ENCODE data around the gene ELF4. TPM values are rescaled to one million over a fixed set of nuclear protein-coding genes. Genes with fewer than 3 reads are reported as not detected.
A peak's percentile ranks its signal among the peaks of the same experiment; 100 is the strongest.

ELF4 gene
- polyA plus RNA-seq (2013) = 24.5 TPM

DNA sequence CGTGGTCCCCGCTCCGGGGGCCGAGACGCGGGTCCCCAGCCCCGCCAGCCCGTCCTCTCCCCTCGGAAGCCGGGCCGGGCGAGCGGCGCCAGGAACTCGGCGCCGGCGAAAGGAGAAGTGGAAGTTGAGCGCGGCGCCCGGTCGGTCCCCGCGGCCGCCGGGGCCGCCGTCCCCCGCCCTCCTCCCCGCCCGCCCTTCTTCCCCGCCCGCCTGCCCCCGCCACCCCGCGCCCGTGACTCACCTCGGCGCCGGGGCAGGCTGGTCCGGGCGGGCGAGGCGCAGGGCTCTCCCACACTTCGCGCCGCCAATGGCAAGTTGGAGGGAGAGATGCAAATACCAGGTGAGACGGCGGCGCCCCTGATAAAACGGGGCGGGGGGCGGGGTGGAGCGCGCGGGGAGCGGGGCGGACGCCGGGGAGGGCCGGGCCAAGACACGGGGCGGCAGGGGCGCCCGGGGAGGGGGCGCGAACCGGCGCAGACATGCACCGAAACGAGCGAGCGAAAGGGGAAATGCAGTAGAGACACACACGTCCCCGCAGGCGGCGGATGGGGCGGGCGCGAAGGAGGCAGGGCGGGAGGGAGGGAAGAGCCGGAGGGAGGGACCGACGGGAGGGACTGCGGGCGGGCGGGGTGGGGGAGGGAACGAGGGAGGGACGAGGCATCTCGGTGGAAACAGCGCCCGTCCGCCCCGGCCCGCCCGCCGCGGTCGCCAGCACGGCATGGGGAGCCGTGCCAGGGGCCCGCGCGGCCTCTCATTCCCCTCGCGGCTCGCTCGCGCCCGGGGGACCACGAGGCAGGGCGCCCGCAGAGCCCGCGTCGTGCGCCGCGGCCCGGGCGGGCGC is at the start of gene ELF4:
ELF4 (minus strand) TSS at position 119 of the 841 bp plus-strand sequence. CDS start 29,167 bp downstream, outside the sequence.
- Histone ChIP-seq H3K4me3 (ENCODE audit: control insufficient read depth in 1 of 7, extremely low read depth in 1 of 7, insufficient read depth in 4 of 7, low read depth in 2 of 7, low read length in 6 of 7) (peak within 1 kb of the TSS; percentile 55 to 80 (median 69)), H3K27ac (ENCODE audit: insufficient read depth in 1 of 2, low read depth in 1 of 2, low read length in 2 of 2, poor library complexity in 1 of 2, severe bottlenecking in 2 of 2) (peak within 1 kb of the TSS; percentile 64 to 87), H3K27me3 (replicated peaks in 2 of 5; ENCODE audit: control insufficient read depth in 4 of 5, insufficient read depth in 5 of 5, low read length in 4 of 5) (peaks cover 0 to 2% (median 0%) of the 10 kb centered on the region in 5 experiments), H3K4me1 (ENCODE audit: control extremely low read depth in 1 of 4, control insufficient read depth in 4 of 4, insufficient read depth in 4 of 4, low read length in 3 of 4) (peaks cover 3 to 36% (median 29%) of the 10 kb centered on the region in 4 experiments), H3K9me3 (ENCODE audit: control extremely low read depth in 1 of 5, control insufficient read depth in 4 of 5, insufficient read depth in 2 of 5, low read depth in 1 of 5, low read length in 4 of 5) (peaks cover 0 to 4% (median 0%) of the 10 kb centered on the region in 5 experiments), H3K36me3 (ENCODE audit: control insufficient read depth in 4 of 4, insufficient read depth in 4 of 4, low read length in 3 of 4) (peaks cover 0 to 3% (median 0%) of the 10 kb centered on the region in 4 experiments)
- POLR2A ChIA-PET = interaction anchor here (0.7 to 2.4 kb wide), 5 partner anchors 10 to 60 kb away, joined by 3 to 20 read pairs (median 4); no protein-coding TSS in a partner anchor
- CTCF ChIA-PET = interaction anchor here (0.8 to 4.0 kb wide), 4 partner anchors 13 to 66 kb away, joined by 3 to 26 read pairs (median 4); no protein-coding TSS in a partner anchor
- peak; percentile 68 to 82 (median 76) for DNase-seq
- 44% methylated on average over 73 of the region's 123 CpGs for WGBS (ENCODE audit: insufficient coverage)

DNA sequence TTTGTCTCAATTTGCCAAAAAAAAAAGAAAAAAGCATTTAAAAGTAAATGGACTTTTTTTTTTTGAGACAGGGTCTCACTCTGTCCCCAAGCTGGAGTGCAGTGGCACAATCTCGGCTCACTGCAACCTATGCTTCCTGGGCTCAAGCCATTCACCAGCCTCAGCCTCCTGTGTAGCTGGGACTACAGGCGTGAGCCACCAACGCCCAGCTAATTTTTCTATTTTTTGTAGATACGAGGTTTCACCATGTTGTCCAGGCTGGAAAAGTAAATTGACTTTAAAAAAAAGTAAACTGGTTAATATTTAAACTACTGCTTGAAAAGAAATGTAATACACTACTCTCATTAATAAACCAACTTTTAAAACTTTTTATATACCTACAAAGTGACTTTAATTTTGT is 49.5 kb upstream of the ELF4 start:
- POLR2A ChIA-PET = no interaction called here
- H3K4me3 ChIP-seq (ENCODE audit: control insufficient read depth in 1 of 7, extremely low read depth in 1 of 7, insufficient read depth in 4 of 7, low read depth in 2 of 7, low read length in 6 of 7) = no peak overlapping the region
- WGBS (ENCODE audit: insufficient coverage) = 60% methylated on average over 1 of the region's 4 CpGs
- no peak overlapping the region for H3K27ac ChIP-seq (ENCODE audit: insufficient read depth in 1 of 2, low read depth in 1 of 2, low read length in 2 of 2, poor library complexity in 1 of 2, severe bottlenecking in 2 of 2)
- no peaks in the 10 kb centered on the region for H3K36me3 ChIP-seq (ENCODE audit: control insufficient read depth in 4 of 4, insufficient read depth in 4 of 4, low read length in 3 of 4)
- H3K4me1 ChIP-seq (ENCODE audit: control extremely low read depth in 1 of 4, control insufficient read depth in 4 of 4, insufficient read depth in 4 of 4, low read length in 3 of 4) = peaks cover 0 to 7% (median 3%) of the 10 kb centered on the region in 4 experiments
- CTCF ChIA-PET = interaction anchor here (1.2 to 1.4 kb wide), 2 partner anchors 12 to 79 kb away, joined by 3 to 4 read pairs; no protein-coding TSS in a partner anchor
- no peak for DNase-seq
- no peaks in the 10 kb centered on the region for H3K9me3 ChIP-seq (ENCODE audit: control extremely low read depth in 1 of 5, control insufficient read depth in 4 of 5, insufficient read depth in 2 of 5, low read depth in 1 of 5, low read length in 4 of 5)
- no peaks in the 10 kb centered on the region for H3K27me3 ChIP-seq (replicated peaks in 2 of 5; ENCODE audit: control insufficient read depth in 4 of 5, insufficient read depth in 5 of 5, low read length in 4 of 5)

DNA sequence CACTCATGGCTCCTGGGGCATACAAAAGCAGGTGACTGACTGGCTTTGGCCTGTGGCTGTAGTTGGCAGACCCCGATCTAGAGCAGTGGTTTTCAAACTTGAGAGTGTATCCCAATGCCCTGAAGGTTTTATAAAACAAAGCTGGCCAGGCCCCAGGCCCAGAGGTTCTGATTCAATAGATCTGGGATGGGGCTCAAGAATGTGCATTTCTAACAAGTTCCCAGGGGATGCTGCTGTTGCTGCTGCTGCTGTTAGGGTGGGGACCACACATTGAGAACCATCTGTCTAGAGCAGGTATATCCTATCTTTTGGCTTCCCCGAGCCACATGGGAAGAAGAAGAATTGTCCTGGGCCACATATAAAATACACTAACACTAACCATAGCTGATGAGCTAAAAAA is 48.0 kb upstream of the ELF4 start:
- H3K4me1 ChIP-seq (ENCODE audit: control extremely low read depth in 1 of 4, control insufficient read depth in 4 of 4, insufficient read depth in 4 of 4, low read length in 3 of 4) = no peaks in the 10 kb centered on the region
- no peak overlapping the region for H3K4me3 ChIP-seq (ENCODE audit: control insufficient read depth in 1 of 7, extremely low read depth in 1 of 7, insufficient read depth in 4 of 7, low read depth in 2 of 7, low read length in 6 of 7)
- ChIA-PET POLR2A (no interaction called here), CTCF (interaction anchor here (1.4 kb wide), 1 partner anchor 78 kb away, joined by 3 read pairs; no protein-coding TSS in a partner anchor)
- H3K36me3 ChIP-seq (ENCODE audit: control insufficient read depth in 4 of 4, insufficient read depth in 4 of 4, low read length in 3 of 4) = no peaks in the 10 kb centered on the region
- H3K27me3 ChIP-seq (replicated peaks in 2 of 5; ENCODE audit: control insufficient read depth in 4 of 5, insufficient read depth in 5 of 5, low read length in 4 of 5) = no peaks in the 10 kb centered on the region
- no peaks in the 10 kb centered on the region for H3K9me3 ChIP-seq (ENCODE audit: control extremely low read depth in 1 of 5, control insufficient read depth in 4 of 5, insufficient read depth in 2 of 5, low read depth in 1 of 5, low read length in 4 of 5)
- no peak for DNase-seq
- no peak overlapping the region for H3K27ac ChIP-seq (ENCODE audit: insufficient read depth in 1 of 2, low read depth in 1 of 2, low read length in 2 of 2, poor library complexity in 1 of 2, severe bottlenecking in 2 of 2)
- WGBS (ENCODE audit: insufficient coverage) = 100% methylated on average over 1 of the region's 2 CpGs

DNA sequence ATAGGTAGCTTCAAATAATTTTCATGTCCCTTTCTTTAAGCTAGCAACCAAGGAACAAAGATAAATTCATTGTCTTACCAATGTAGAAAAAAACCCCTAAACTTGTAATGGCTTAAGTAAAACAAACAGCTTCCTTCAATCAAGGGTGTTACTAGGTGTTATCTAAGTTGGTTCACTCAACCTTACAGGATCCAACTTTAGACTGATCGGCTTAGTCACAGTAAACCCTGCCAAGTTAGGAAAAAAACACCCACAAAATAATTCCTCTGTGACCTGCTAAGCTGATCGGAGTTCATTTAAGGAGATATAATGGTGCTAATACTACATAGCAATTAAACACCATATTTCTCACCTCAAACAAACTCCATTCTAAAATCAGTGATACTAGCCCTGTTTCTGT is 45.3 kb upstream of the ELF4 start:
- Histone ChIP-seq H3K27ac (ENCODE audit: insufficient read depth in 1 of 2, low read depth in 1 of 2, low read length in 2 of 2, poor library complexity in 1 of 2, severe bottlenecking in 2 of 2) (no peak overlapping the region), H3K4me3 (ENCODE audit: control insufficient read depth in 1 of 7, extremely low read depth in 1 of 7, insufficient read depth in 4 of 7, low read depth in 2 of 7, low read length in 6 of 7) (no peak overlapping the region), H3K36me3 (ENCODE audit: control insufficient read depth in 4 of 4, insufficient read depth in 4 of 4, low read length in 3 of 4) (no peaks in the 10 kb centered on the region), H3K9me3 (ENCODE audit: control extremely low read depth in 1 of 5, control insufficient read depth in 4 of 5, insufficient read depth in 2 of 5, low read depth in 1 of 5, low read length in 4 of 5) (no peaks in the 10 kb centered on the region), H3K4me1 (ENCODE audit: control extremely low read depth in 1 of 4, control insufficient read depth in 4 of 4, insufficient read depth in 4 of 4, low read length in 3 of 4) (no peaks in the 10 kb centered on the region), H3K27me3 (replicated peaks in 2 of 5; ENCODE audit: control insufficient read depth in 4 of 5, insufficient read depth in 5 of 5, low read length in 4 of 5) (no peaks in the 10 kb centered on the region)
- DNase-seq = no peak
- POLR2A ChIA-PET = no interaction called here
- no CpG with 5 or more reads among the region's 2 CpGs for WGBS (ENCODE audit: insufficient coverage)
- CTCF ChIA-PET = interaction anchor here (0.9 to 1.4 kb wide), 5 partner anchors 14 to 74 kb away, joined by 3 to 4 read pairs (median 3); no protein-coding TSS in a partner anchor

DNA sequence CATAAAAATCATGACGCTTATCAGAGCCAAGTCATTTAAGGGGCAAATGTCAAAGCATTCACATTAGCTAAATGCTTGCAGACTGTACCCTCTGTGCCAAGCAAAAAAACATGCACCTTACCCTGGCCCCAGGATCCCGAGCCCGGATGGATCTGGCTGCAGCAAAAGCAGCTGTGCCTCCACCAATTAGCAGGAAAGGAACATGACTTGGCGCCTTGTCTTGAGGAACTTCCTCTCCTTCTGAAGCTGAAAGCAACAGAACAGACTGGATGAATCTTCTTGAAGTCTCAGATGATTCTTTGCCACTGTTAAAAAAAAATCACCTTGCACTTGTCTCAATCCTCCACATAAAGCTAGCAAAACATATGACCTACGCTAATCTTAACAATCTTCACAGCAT is 37.3 kb upstream of the ELF4 start:
- Histone ChIP-seq H3K9me3 (ENCODE audit: control extremely low read depth in 1 of 5, control insufficient read depth in 4 of 5, insufficient read depth in 2 of 5, low read depth in 1 of 5, low read length in 4 of 5) (no peaks in the 10 kb centered on the region), H3K36me3 (ENCODE audit: control insufficient read depth in 4 of 4, insufficient read depth in 4 of 4, low read length in 3 of 4) (peaks cover 0 to 27% (median 11%) of the 10 kb centered on the region in 4 experiments), H3K27ac (ENCODE audit: insufficient read depth in 1 of 2, low read depth in 1 of 2, low read length in 2 of 2, poor library complexity in 1 of 2, severe bottlenecking in 2 of 2) (no peak overlapping the region), H3K4me1 (ENCODE audit: control extremely low read depth in 1 of 4, control insufficient read depth in 4 of 4, insufficient read depth in 4 of 4, low read length in 3 of 4) (peaks cover 0 to 11% (median 4%) of the 10 kb centered on the region in 4 experiments), H3K27me3 (replicated peaks in 2 of 5; ENCODE audit: control insufficient read depth in 4 of 5, insufficient read depth in 5 of 5, low read length in 4 of 5) (no peaks in the 10 kb centered on the region), H3K4me3 (ENCODE audit: control insufficient read depth in 1 of 7, extremely low read depth in 1 of 7, insufficient read depth in 4 of 7, low read depth in 2 of 7, low read length in 6 of 7) (no peak overlapping the region)
- DNase-seq = peak in 2 of 3 donors; percentile 46 to 50
- 39% methylated on average over 4 of the region's 5 CpGs for WGBS (ENCODE audit: insufficient coverage)
- ChIA-PET POLR2A (interaction anchor here (0.6 to 1.2 kb wide), 2 partner anchors 18 to 77 kb away, joined by 3 read pairs; partner anchors contain the start of gene AIFM1), CTCF (interaction anchor here (1.0 to 1.6 kb wide), 6 partner anchors 12 to 77 kb away, joined by 3 to 6 read pairs (median 4); no protein-coding TSS in a partner anchor)

DNA sequence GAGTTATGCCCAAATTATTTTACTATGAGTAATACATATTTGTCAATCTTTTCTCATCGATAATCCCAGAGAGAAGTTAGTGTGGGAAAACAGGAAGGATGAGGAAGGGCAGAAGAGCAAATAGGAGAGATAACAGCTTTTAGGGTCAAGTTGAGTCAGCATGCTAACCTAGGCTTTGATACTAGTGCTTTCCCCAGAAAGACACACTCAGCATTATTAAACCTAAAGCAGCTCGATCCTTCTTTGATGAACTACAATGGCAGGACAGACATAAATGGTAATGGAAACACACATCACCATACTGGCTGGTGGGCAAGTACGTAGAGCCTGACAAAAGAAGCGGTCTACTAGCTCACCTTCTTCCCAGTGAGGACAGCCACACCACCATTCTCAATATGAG is 34.8 kb upstream of the ELF4 start:
- no peak for DNase-seq
- ChIA-PET CTCF (interaction anchor here (1.0 to 1.9 kb wide), 6 partner anchors 11 to 65 kb away, joined by 3 to 9 read pairs (median 6); no protein-coding TSS in a partner anchor), POLR2A (no interaction called here)
- peaks cover 0 to 32% (median 15%) of the 10 kb centered on the region in 4 experiments for H3K36me3 ChIP-seq (ENCODE audit: control insufficient read depth in 4 of 4, insufficient read depth in 4 of 4, low read length in 3 of 4)
- no CpG with 5 or more reads among the region's 4 CpGs for WGBS (ENCODE audit: insufficient coverage)
- no peak overlapping the region for H3K4me3 ChIP-seq (ENCODE audit: control insufficient read depth in 1 of 7, extremely low read depth in 1 of 7, insufficient read depth in 4 of 7, low read depth in 2 of 7, low read length in 6 of 7)
- H3K27me3 ChIP-seq (replicated peaks in 2 of 5; ENCODE audit: control insufficient read depth in 4 of 5, insufficient read depth in 5 of 5, low read length in 4 of 5) = no peaks in the 10 kb centered on the region
- no peak overlapping the region for H3K27ac ChIP-seq (ENCODE audit: insufficient read depth in 1 of 2, low read depth in 1 of 2, low read length in 2 of 2, poor library complexity in 1 of 2, severe bottlenecking in 2 of 2)
- peaks cover 0 to 11% (median 4%) of the 10 kb centered on the region in 4 experiments for H3K4me1 ChIP-seq (ENCODE audit: control extremely low read depth in 1 of 4, control insufficient read depth in 4 of 4, insufficient read depth in 4 of 4, low read length in 3 of 4)
- no peaks in the 10 kb centered on the region for H3K9me3 ChIP-seq (ENCODE audit: control extremely low read depth in 1 of 5, control insufficient read depth in 4 of 5, insufficient read depth in 2 of 5, low read depth in 1 of 5, low read length in 4 of 5)
